ENCODE measurements around the gene SLC8A3.

GRCh38 chr14:70097576-70098249 lies 91.0 kb downstream of the SLC8A3 start:
- TF ChIP-seq CTCF (IDR thresholded peaks at IDR 0.05) (no peak), CHD4 (IDR thresholded peaks at IDR 0.05; ENCODE audit: borderline replicate concordance) (no peak), RFX5 (IDR thresholded peaks at IDR 0.05) (no peak), POLR2A (IDR thresholded peaks at IDR 0.05; ENCODE audit: low read length) (no peak), E2F6 (IDR thresholded peaks at IDR 0.05; ENCODE audit: borderline replicate concordance, low read depth) (no peak), SREBF2 (IDR thresholded peaks at IDR 0.05) (no peak), JUN (IDR thresholded peaks at IDR 0.05) (no peak), PHF8 (IDR thresholded peaks at IDR 0.05; ENCODE audit: borderline replicate concordance, low read depth) (no peak)
